RCC 7860 (cell line): ENCODE results near the gene ETNPPL.

Experiments used
- DNase-seq: peaks from one replicate; pipeline ENCODE4 v3.0.0-alpha.2; 2015; ENCODE audit warnings: low spot score
- FAIRE-seq: peaks from 2 replicates; lab custom pipeline; 2012; peaks lifted over from hg19 to GRCh38; lab: Jason Lieb, UNC

ETNPPL gene

GRCh38 chr4:108700081-108700757, 62.6 kb downstream of the ETNPPL start:
- DNase-seq (no peak), FAIRE-seq (no peak)

GRCh38 chr4:108696160-108696559, 66.7 kb downstream of the ETNPPL start:
- DNase-seq: no peak
- no peak for FAIRE-seq

GRCh38 chr4:108695062-108695461, 67.8 kb downstream of the ETNPPL start:
- DNase-seq: no peak
- FAIRE-seq: no peak

GRCh38 chr4:108694423-108694822, 68.4 kb downstream of the ETNPPL start:
- DNase-seq: no peak
- no peak for FAIRE-seq

- FAIRE-seq: no peak
Measured at GRCh38 chr4:108693819-108694218, 69.0 kb downstream of the ETNPPL start.

GRCh38 chr4:108693211-108693610, 69.6 kb downstream of the ETNPPL start:
- no peak for DNase-seq
- FAIRE-seq: no peak

More at GRCh38 chr4:108693819-108694218, 69.0 kb downstream of the ETNPPL start:
- no peak for DNase-seq
